Measurements from ENCODE around the gene ENPEP.
"Not testable (repeated sequence)": the region's sequence is repeated elsewhere in the genome, so short reads cannot be mapped to it uniquely, and the experiment has no call there.

The ENPEP gene

GRCh38 chr4:110486256-110486655, 10.3 kb downstream of the ENPEP start:
- TF ChIP-seq CTCF (IDR thresholded peaks at IDR 0.05; ENCODE audit: low read depth, low read length) = no peak

GRCh38 chr4:110486850-110487249, 10.9 kb downstream of the ENPEP start:
- not testable (repeated sequence) for H3K4me3 ChIP-seq (ENCODE audit: low read depth, low read length)

More at GRCh38 chr4:110486256-110486655, 10.3 kb downstream of the ENPEP start:
- no peak overlapping the region for H3K4me3 ChIP-seq (ENCODE audit: low read depth, low read length)

GRCh38 chr4:110487873-110488272, 11.9 kb downstream of the ENPEP start:
- no peak for TF ChIP-seq CTCF (IDR thresholded peaks at IDR 0.05; ENCODE audit: low read depth, low read length)
- no peak overlapping the region for H3K4me3 ChIP-seq (ENCODE audit: low read depth, low read length)

GRCh38 chr4:110489901-110490508, 14.1 kb downstream of the ENPEP start:
- TF ChIP-seq CTCF (IDR thresholded peaks at IDR 0.05; ENCODE audit: low read depth, low read length) = no peak
- no peak overlapping the region for H3K4me3 ChIP-seq (ENCODE audit: low read depth, low read length)

- no peak for TF ChIP-seq CTCF (IDR thresholded peaks at IDR 0.05; ENCODE audit: low read depth, low read length)
- H3K4me3 ChIP-seq (ENCODE audit: low read depth, low read length) = no peak overlapping the region
These were observed 16.6 kb downstream of the ENPEP start for GRCh38 chr4:110492522-110492921.

GRCh38 chr4:110493520-110493919, 17.6 kb downstream of the ENPEP start:
- no peak overlapping the region for H3K4me3 ChIP-seq (ENCODE audit: low read depth, low read length)
- TF ChIP-seq CTCF (IDR thresholded peaks at IDR 0.05; ENCODE audit: low read depth, low read length) = no peak

- TF ChIP-seq CTCF (IDR thresholded peaks at IDR 0.05; ENCODE audit: low read depth, low read length) = no peak
- no peak overlapping the region for H3K4me3 ChIP-seq (ENCODE audit: low read depth, low read length)
These were observed 22.5 kb downstream of the ENPEP start for GRCh38 chr4:110498420-110498819.

- TF ChIP-seq CTCF (IDR thresholded peaks at IDR 0.05; ENCODE audit: low read depth, low read length) = no peak
- H3K4me3 ChIP-seq (ENCODE audit: low read depth, low read length) = no peak overlapping the region
These were observed 23.2 kb downstream of the ENPEP start for GRCh38 chr4:110499126-110499525.
